HepG2 (cell line): ENCODE data around the gene PRPSAP1. TPM values are rescaled to one million over a fixed set of nuclear protein-coding genes. Genes with fewer than 3 reads are reported as not detected.

Experiments
- BCL3 ChIP-seq: sonication (generic); formaldehyde crosslinking; IDR thresholded peaks from 2 replicates; pipeline ENCODE4 v1.5.1; 2020; ENCODE audit warnings: mild to moderate bottlenecking, missing genetic modification reagents, moderate library complexity
- CCAR2 ChIP-seq: fragments of 200-400 bp; formaldehyde crosslinking; optimal IDR thresholded peaks from 2 replicates; pipeline ENCODE3; 2018; ENCODE audit warnings: low read depth, mild to moderate bottlenecking, low read length, moderate library complexity
- DZIP1 ChIP-seq: sonication (generic); formaldehyde crosslinking; IDR thresholded peaks from 2 replicates; pipeline ENCODE4 v1.5.0; 2020; ENCODE audit warnings: mild to moderate bottlenecking, missing genetic modification reagents
- HNF1A ChIP-seq, 2 experiments: sonication (generic) in 1 of 2; formaldehyde crosslinking in 1 of 2; IDR thresholded peaks; 2 replicates each; pipeline versions ENCODE4 v1.4.0 to v1.6.1; 2016 to 2020; ENCODE audit warnings: borderline replicate concordance in 1 of 2, low read depth in 1 of 2, mild to moderate bottlenecking in 1 of 2, missing genetic modification reagents in 1 of 2
- MIER2 ChIP-seq: IDR thresholded peaks from 2 replicates; pipeline ENCODE4 v1.6.1; 2016; ENCODE audit warnings: missing biosample characterization, missing genetic modification reagents
- POLR2G ChIP-seq: fragments of 200-400 bp; formaldehyde crosslinking; IDR thresholded peaks from 2 replicates; pipeline ENCODE4 v1.6.1; 2018; ENCODE audit warnings: mild to moderate bottlenecking, low read depth, low read length, moderate library complexity
- RBFOX2 ChIP-seq: fragments of 200-400 bp; formaldehyde crosslinking; IDR thresholded peaks from 2 replicates; pipeline ENCODE4 v1.6.1; 2017; ENCODE audit warnings: low read depth, mild to moderate bottlenecking, low read length
- ZBTB3 ChIP-seq: sonication (generic); formaldehyde crosslinking; IDR thresholded peaks from 2 replicates; pipeline ENCODE4 v1.4.0; 2020; ENCODE audit warnings: low read depth, mild to moderate bottlenecking, moderate library complexity, missing genetic modification reagents, borderline replicate concordance
- polyA plus RNA-seq, 8 experiments: library from polyadenylated mRNA; depleted of rRNA in 3 of 8; stranded (reverse) in 7 of 8; unstranded in 1 of 8; fragments of >200 nt; fragmentation: Illumina TruSeq in 4 of 8; extraction: Trizol in 4 of 8; gene quantifications; 2 replicates each; pipeline versions ENCODE4 v1.2.1 to v1.2.3, GENCODE V29; 2011 to 2016; ENCODE audit warnings: low read depth in 4 of 8, missing spikeins in 1 of 8, mixed read lengths in 1 of 8; ENCODE audit not compliant: insufficient read depth in 1 of 8
- total RNA-seq, 5 experiments: library from RNA; depleted of rRNA; stranded (reverse); fragments of >200 nt; fragmentation: Illumina TruSeq; extraction: Trizol; gene quantifications; 2 replicates each; pipeline ENCODE4 v1.2.3, GENCODE V29; 2016; ENCODE audit warnings: low read depth in 1 of 5
- TF ChIP-seq, protein P1 (sequence below): IDR thresholded peaks from 2 replicates; pipeline ENCODE4 v1.6.1; 2012; ENCODE audit warnings: inconsistent platforms
- TF ChIP-seq, protein P2 (sequence below): sonication (generic); formaldehyde crosslinking; IDR thresholded peaks from 2 replicates; pipeline ENCODE4 v1.5.0; 2020; ENCODE audit warnings: mild to moderate bottlenecking, missing genetic modification reagents, borderline replicate concordance

The PRPSAP1 gene
- total and polyA plus RNA-seq, 2 of the 13 experiments (the other 11 are each of a cell fraction or from before 2014, with no cell fraction given), result 91.1 to 314 TPM

GRCh38 chr17:76307966-76308338, 45.8 kb downstream of the PRPSAP1 start, which contains the start of gene QRICH2 (continued):
- TF ChIP-seq DZIP1 (CRISPR knock-in tag), result no peak
- no peak for TF ChIP-seq MIER2 (CRISPR knock-in tag)
- TF ChIP-seq ZBTB3 (CRISPR knock-in tag), result no peak
- no peak for TF ChIP-seq BCL3 (CRISPR knock-in tag)
- TF ChIP-seq RBFOX2, result peak; percentile 39; the same call in 1 of the 2 replicates
- TF ChIP-seq POLR2G, result peak; percentile 31; the same call in 1 of the 2 replicates
- TF ChIP-seq HNF1A (IDR thresholded peaks at IDR 0.05; ENCODE audit: low read depth), result no peak
- TF ChIP-seq HNF1A (CRISPR knock-in tag; IDR thresholded peaks at IDR 0.05; ENCODE audit: borderline replicate concordance), result no peak
- TF ChIP-seq, protein P1, sequence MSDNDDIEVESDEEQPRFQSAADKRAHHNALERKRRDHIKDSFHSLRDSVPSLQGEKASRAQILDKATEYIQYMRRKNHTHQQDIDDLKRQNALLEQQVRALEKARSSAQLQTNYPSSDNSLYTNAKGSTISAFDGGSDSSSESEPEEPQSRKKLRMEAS, result no peak
- TF ChIP-seq, protein P2, sequence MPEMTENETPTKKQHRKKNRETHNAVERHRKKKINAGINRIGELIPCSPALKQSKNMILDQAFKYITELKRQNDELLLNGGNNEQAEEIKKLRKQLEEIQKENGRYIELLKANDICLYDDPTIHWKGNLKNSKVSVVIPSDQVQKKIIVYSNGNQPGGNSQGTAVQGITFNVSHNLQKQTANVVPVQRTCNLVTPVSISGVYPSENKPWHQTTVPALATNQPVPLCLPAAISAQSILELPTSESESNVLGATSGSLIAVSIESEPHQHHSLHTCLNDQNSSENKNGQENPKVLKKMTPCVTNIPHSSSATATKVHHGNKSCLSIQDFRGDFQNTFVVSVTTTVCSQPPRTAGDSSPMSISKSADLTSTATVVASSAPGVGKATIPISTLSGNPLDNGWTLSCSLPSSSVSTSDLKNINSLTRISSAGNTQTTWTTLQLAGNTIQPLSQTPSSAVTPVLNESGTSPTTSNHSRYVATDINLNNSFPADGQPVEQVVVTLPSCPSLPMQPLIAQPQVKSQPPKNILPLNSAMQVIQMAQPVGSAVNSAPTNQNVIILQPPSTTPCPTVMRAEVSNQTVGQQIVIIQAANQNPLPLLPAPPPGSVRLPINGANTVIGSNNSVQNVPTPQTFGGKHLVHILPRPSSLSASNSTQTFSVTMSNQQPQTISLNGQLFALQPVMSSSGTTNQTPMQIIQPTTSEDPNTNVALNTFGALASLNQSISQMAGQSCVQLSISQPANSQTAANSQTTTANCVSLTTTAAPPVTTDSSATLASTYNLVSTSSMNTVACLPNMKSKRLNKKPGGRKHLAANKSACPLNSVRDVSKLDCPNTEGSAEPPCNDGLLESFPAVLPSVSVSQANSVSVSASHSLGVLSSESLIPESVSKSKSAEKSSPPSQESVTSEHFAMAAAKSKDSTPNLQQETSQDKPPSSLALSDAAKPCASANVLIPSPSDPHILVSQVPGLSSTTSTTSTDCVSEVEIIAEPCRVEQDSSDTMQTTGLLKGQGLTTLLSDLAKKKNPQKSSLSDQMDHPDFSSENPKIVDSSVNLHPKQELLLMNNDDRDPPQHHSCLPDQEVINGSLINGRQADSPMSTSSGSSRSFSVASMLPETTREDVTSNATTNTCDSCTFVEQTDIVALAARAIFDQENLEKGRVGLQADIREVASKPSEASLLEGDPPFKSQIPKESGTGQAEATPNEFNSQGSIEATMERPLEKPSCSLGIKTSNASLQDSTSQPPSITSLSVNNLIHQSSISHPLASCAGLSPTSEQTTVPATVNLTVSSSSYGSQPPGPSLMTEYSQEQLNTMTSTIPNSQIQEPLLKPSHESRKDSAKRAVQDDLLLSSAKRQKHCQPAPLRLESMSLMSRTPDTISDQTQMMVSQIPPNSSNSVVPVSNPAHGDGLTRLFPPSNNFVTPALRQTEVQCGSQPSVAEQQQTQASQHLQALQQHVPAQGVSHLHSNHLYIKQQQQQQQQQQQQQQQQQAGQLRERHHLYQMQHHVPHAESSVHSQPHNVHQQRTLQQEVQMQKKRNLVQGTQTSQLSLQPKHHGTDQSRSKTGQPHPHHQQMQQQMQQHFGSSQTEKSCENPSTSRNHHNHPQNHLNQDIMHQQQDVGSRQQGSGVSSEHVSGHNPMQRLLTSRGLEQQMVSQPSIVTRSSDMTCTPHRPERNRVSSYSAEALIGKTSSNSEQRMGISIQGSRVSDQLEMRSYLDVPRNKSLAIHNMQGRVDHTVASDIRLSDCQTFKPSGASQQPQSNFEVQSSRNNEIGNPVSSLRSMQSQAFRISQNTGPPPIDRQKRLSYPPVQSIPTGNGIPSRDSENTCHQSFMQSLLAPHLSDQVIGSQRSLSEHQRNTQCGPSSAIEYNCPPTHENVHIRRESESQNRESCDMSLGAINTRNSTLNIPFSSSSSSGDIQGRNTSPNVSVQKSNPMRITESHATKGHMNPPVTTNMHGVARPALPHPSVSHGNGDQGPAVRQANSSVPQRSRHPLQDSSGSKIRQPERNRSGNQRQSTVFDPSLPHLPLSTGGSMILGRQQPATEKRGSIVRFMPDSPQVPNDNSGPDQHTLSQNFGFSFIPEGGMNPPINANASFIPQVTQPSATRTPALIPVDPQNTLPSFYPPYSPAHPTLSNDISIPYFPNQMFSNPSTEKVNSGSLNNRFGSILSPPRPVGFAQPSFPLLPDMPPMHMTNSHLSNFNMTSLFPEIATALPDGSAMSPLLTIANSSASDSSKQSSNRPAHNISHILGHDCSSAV (CRISPR knock-in tag), result no peak
- TF ChIP-seq CCAR2, result no peak
